ENCODE data around the gene CORO1A.
"Not testable (repeated sequence)": the region's sequence is repeated elsewhere in the genome, so short reads cannot be mapped to it uniquely, and the experiment has no call there.

CORO1A gene

GRCh38 chr16:30183233-30184095, at the start of gene CORO1A:
TSS of gene CORO1A (plus strand) at chr16:30183602. CDS start at chr16:30185210, 1,608 bp downstream.
- DNase-seq, result no peak

GRCh38 chr16:30136971-30137605, 46.3 kb upstream of the CORO1A start:
- no peak for DNase-seq

GRCh38 chr16:30137897-30138296, 45.5 kb upstream of the CORO1A start:
- no peak for DNase-seq

- no peak for DNase-seq
These were observed 43.6 kb upstream of the CORO1A start for GRCh38 chr16:30139583-30140481.

GRCh38 chr16:30141750-30142149, 41.7 kb upstream of the CORO1A start:
- DNase-seq, result no peak

DNA sequence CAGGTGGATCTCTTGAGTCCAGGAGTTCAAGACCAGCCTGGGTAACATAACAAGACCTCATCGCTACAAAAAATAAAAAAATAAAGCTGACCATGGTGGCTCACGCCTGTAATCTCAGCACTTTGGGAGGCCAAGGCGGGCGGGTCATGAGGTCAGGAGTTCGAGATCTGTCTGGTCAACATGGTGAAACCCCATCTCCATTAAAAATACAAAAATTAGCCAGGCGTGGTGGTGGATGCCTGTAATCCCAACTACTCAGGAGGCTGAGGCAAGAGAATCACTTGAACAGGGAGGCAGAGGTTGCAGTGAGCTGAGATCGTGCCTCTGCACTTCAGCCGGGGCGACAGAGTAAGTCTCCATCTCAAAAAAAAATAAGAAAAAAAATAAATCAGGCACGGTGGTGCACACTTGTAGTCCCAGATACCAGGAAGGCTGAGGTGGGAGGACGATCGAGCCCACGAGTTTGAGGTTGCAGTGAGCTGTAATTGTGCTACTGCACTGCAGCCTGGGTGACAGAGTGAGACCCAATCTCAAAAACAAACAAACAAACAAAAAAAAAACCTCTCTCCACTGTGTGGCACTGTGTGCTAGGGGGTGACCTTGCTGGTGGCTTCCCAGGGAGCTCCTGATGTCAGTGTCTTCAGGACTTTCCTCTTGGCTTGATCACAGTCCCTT, 40.6 kb upstream of the CORO1A start:
- DNase-seq, result no peak

GRCh38 chr16:30143347-30143702, 40.1 kb upstream of the CORO1A start:
- DNase-seq, result no peak

- no peak for DNase-seq
These were observed 39.4 kb upstream of the CORO1A start for GRCh38 chr16:30144017-30144416.

GRCh38 chr16:30144917-30145316, 38.5 kb upstream of the CORO1A start:
- no peak for DNase-seq

DNA sequence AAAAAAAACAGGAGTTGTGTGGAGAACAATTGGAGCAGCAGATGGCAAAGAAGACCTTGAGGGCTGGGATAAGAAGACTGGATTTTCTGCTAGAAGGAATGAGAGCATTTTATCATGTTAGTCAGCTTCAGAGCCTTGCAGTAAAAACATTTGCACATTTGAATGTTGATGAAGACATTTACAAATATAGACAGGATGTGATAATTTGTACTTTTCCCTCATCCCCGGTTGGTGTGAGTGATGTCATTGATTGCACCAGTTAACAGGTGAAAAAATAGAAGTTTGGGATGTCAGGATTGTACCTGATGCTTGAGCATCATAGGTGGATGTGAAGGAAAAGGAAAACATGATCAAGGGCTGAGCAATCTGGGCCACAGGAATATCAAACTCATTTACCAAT, 37.7 kb upstream of the CORO1A start:
- DNase-seq, result no peak

- DNase-seq, result no peak
These were observed 35.4 kb upstream of the CORO1A start for GRCh38 chr16:30147843-30148510.

- DNase-seq, result no peak
These were observed 34.0 kb upstream of the CORO1A start for GRCh38 chr16:30149250-30149930.

- no peak for DNase-seq
These were observed 32.3 kb upstream of the CORO1A start for GRCh38 chr16:30151091-30151490.

GRCh38 chr16:30152517-30152916, 30.9 kb upstream of the CORO1A start:
- DNase-seq, result no peak

- no peak for DNase-seq
These were observed 28.2 kb upstream of the CORO1A start for GRCh38 chr16:30155188-30155587.

- no peak for DNase-seq
These were observed 26.2 kb upstream of the CORO1A start for GRCh38 chr16:30157214-30157613.

- DNase-seq, result no peak
These were observed 19.9 kb upstream of the CORO1A start for GRCh38 chr16:30163538-30163937.

DNA sequence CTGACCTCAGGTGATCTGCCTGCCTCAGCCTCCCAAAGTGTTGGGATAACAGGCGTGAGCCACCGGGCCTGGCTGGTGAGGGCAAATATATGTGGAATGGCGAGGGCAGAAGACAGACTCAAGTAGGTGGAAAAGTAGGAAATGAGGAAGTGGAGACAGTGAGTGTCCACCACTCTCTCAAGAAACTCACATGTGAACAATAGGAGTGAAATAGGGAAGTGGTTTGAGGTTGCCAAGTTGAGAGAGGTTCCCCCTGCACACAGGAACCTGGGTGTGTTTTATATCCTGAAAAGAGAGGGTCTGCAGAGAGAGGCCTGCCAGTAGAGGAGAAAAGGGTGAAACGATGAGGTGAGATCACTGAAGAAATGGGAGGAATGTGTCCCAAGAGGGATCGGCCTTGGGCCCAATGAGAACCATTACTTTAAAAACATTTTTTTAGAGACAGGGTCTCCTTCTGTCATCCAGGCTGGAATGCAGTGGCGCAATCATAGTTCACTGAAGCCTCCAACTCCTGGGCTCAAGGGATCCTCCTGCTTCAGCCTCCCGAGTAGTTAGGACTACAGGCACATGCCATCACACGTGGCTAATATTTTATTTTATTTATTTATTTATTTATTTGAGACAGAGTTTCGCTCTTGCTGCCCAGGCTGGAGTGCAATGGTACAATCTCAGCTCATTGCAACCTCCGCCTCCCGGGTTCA, 17.1 kb upstream of the CORO1A start:
- no peak for DNase-seq

DNA sequence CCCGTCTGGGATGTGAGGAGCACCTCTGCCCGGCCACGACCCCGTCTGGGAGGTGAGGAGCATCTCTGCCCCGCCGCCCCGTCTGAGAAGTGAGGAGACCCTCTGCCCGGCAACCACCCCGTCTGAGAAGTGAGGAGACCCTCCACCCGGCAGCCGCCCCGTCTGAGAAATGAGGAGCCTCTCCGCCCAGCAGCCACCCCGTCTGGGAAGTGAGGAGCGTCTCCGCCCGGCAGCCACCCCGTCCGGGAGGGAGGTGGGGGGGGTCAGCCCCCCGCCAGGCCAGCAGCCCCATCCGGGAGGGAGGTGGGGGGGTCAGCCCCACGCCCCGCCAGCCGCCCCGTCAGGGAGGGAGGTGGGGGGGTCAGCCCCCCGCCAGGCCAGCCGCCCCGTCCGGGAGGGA, 14.7 kb upstream of the CORO1A start:
- DNase-seq, result not testable (repeated sequence)

DNA sequence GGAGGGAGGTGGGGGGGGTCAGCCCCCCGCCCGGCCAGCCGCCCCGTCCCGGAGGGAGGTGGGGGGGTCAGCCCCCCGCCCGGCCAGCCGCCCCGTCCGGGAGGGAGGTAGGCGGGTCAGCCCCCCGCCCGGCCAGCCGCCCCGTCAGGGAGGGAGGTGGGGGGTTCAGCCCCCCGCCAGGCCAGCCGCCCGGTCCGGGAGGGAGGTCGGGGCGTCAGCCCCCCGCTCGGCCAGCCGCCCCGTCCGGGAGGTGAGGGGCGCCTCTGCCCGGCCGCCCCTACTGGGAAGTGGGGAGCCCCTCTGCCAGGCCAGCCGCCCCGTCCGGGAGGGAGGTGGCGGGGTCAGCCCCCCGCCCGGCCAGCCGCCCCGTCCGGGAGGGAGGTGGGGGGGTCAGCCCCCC, 14.0 kb upstream of the CORO1A start:
- DNase-seq, result not testable (repeated sequence)

DNA sequence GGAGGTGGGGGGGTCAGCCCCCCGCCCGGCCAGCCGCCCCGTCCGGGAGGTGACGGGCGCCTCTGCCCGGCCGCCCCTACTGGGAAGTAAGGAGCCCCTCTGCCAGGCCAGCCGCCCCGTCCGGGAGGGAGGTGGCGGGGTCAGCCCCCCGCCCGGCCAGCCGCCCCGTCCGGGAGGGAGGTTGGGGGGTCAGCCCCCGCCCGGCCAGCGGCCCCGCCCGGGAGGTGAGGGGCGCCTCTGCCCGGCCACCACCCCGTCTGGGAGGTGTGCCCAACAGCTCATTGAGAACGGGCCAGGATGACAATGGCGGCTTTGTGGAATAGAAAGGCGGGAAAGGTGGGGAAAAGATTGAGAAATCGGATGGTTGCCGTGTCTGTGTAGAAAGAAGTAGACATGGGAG, 13.3 kb upstream of the CORO1A start:
- DNase-seq, result not testable (repeated sequence)

Data from NCI-H2081 treated with DMSO at 0.1 percent for 48 hours (cell line).